Stimulated activated CD4-positive, alpha-beta T cell treated with anti-CD3 and anti-CD28 coated beads, Interleukin-12 subunit alpha, Interleukin-12 subunit beta, amount 100 ng/mL, for 24 hours (primary cell): Measurements from ENCODE around the gene CACHD1.
"Not testable (repeated sequence)": the region's sequence is repeated elsewhere in the genome, so short reads cannot be mapped to it uniquely, and the experiment has no call there.

Experiments
- DNase-seq, 2 experiments: peaks; one replicate each; pipeline ENCODE4 v3.0.0-alpha.2; 2020; ENCODE audit warnings: low read depth in 2 of 2

Gene CACHD1

DNA sequence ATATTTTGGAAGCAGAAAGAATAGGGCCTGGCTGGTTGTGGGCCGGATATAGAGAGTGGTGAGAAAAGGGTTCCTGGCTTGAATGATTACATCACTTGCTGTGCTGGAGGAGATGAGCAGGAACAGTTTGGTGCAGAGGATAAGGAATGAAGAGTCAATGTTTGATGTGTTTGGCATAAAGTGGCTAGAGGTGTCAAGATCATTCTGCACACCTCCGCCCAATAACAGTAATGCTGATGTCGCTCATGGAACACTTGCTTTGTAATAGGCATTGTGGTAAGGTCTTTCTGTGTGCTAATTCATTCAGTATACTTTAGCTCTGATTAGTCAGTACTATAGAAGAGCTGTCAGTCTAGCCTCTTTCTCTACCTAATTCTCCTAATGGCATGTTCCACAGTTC is 226.9 kb downstream of the CACHD1 start:
- no peak for DNase-seq

DNA sequence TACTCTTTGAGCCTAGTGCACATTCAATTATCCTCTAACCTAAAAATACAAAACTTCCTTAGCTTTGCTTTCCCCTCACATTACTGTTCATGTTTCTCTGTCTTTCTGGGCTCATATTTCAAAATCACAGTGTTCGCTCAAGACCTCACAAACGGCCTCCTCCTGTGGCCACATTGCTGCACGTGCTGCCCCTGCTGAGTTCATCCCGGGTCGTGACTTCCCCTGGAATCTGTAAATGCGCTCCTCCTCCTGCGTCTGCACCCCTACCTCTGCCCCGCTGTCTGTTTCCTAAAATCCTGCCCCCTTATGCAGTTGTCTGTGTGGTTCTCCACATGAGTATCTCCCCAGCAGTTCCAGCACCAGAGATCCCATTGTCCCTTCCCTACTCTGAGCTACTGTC is 229.4 kb downstream of the CACHD1 start:
- DNase-seq, result no peak

DNA sequence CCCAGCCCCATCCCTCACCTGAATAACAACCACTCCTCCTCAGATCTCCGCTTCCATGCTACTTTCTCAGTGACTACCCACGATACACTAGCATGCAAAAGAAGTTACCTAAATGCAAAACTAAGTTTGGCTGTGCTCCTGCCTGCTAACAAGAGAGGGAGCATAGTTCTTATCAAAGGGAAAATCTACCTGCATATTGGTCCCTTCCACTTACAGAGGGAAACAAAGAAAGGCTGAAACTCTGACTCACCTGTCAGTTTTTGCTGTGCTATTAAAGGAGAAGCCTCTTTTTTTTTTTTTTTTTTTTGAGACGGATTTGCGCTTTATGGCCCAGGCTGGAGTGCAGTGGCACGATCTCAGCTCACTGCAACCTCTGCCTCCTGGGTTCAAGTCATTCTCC is 231.1 kb downstream of the CACHD1 start:
- no peak for DNase-seq

DNA sequence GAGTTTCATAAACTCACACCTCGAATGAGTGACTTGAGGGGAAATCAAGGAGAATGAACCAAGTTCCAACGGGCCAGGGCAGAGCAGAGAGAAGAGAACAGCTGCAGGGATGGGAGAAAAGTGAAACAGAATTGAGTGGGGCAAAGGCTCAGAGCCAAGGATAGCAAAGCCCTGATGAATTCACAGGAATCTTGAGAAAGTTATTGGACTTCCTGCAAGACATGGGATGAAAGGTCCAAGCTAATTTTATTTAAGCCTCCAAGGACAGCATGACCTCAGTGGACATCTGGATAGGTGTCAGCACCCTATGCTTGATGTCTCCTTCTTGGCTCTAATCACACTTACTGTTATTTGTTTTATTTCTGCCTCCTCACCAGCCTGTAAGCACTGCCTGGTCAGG is 232.0 kb downstream of the CACHD1 start:
- DNase-seq, result no peak

DNA sequence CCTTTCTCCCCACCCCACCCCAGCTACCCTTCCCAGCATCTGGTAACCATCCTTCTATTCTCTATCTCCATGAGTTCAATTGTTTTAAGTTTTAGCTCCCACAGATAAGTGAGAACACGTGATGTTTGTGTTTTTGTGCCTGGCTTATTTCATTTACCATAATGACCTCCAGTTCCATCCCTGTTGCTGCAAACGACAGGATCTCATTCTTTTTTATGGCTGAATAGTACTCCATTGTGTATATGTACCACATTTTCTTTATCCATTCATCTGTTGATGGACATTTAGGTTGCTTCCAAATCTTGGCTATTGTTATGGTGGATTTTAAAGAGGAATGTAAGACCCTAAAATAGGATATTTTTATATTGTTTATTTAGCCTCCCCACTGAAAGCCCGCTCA is 232.7 kb downstream of the CACHD1 start:
- DNase-seq, result not testable (repeated sequence)

DNA sequence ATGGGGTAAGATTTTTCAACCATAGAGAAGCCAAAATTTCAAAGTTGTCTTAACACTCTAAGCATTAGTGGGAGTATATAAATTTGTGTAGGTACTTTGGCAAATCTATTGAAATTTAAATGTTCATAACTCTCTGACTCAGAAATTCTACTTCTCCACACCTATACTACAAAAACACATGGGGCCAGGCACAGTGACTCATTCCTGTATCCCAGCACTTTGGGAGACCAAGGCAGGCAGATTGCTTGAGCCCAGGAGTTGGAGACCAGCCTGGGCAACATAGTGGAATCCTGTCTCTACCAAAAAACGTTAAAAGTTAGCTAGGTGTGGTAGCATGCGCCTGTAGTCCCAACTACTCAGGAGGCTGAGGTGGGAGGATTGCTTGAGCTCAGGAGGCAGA is 233.7 kb downstream of the CACHD1 start:
- no peak for DNase-seq

DNA sequence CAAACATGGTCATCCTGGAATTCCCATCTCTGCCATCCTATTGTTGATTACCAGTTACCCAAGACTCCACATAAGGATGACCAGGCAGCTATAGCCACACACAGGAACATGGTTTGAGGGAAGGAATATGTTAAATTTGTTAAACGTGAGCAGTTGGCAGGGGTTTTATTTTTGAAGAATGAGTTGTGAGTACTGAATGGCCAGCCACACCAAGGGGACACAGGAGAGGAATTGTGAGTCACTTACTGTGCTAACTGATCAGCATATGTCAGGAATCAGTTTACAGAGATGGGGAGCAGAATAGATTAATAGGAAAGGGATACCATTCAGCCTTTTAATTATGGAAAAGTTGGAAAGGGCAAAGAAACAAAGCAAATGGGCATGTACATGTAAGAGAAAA is 235.7 kb downstream of the CACHD1 start:
- no peak for DNase-seq

DNA sequence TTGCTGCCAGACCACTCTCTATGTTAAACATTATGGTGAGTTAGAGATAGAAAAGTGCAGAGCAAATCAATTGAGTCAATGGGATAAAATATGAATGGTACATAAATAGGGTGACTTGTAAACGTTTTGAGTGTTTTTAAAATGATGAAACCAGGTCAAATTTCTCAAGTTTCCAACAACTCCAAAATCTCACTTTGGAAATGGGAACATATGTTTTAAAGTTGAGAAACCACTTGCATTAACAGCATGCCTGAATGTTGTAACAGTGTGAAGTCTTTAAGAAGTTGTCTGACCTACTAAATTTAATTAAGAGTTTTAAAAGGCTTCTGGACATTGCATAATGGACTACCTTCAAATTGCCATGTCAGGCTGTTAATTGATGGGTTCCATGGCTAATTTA is 241.3 kb downstream of the CACHD1 start:
- DNase-seq, result no peak

DNA sequence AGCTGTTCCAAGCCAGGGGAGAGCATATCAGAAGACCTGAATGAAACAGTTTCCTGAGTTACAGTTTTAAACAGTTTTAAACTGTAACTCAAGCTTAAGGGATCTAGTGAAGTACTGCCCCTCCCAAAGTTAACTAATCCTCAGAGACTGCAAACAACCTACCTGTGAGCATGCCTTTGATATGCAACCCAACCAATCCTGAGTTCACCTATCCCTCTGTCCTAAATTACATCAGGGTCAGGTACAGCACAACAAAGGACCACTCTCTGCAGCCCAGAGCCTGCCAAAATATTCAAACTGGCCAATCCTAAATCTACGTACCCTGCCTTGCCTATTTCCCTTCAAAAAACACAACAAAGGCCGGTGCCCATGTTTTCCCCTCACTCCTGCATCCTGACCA is 242.1 kb downstream of the CACHD1 start:
- DNase-seq, result no peak

DNA sequence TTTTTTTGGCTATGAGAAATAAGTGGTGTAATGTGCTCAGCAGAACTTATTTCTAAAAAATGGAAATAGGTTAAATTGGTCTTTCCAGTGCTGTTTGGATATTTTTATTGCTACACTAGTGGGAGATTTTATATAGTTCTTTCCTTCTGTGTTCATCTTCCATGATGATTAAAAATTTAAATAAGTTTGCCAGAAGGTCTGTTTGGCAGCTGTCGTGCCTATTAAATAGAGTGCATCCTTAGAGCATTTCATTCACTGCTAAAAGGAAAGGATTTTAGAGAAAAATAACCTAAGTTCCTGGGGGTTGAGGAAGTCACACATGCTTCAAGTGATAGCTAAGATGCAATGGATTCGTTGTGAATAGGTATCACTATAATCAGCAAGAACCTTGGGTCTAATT is 245.3 kb downstream of the CACHD1 start:
- DNase-seq, result no peak

DNA sequence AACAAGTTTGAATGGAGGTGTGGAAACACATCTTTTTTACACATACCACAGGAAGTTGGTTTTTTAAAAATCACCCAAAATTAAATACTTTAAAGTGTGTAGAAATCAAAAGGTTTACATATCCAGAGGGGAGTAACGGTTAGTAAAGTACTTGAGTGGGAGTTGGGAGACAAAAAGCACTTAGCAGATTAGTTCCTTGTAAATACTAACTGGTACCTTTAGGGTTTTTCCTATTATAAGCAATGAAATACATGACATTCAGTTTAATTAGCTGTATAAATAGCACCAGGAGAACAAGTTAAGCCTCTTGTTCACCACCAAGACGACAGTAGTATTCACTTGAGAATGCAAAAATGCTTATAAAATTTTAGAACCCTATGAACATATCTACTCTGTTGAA is 251.2 kb downstream of the CACHD1 start:
- no peak for DNase-seq

DNA sequence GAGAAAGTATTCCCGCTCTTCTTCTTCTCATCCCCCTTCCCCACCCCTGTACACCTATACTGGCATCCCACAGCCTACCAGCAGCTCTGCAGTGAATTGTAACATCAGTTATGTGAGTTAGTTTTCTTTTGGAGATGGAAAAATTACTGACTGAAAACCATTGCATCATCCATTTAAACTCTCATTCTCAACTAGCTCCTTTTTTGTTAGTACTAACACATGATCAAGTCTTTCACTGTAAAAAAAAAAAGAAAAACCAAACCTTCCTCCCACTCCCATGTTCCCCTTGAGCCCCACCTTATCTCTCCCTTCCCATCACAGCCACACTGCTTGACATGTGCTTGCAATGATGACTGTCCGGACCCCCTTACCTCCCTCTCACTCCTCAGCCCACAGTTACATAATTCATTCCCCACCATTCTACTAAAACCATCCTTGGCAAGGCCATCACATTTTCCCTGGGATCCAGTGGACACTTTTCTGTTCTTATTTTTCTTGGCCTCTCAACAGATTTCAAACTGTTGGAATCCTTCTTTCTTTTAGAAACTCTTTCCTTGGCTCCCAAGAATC is 251.7 kb downstream of the CACHD1 start:
- DNase-seq, result no peak

DNA sequence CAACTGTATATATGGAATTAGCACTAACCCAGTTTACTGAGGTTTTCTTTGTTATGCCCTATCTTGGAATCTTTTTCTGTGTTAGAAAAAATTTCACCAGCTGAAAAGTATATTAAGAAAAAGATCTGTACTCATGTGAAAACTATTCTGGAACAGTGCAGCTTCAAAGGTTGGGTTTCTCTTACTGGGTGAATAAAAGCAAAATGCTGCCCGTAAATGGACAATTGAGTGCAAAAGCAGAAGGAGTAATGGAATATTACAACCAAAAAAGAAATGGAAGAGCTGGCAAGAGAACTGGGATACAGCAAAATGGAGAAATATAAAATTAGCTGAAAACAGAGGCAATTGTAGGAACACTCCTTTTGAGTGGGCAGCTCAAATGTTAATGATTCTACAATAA is 257.9 kb downstream of the CACHD1 start:
- DNase-seq, result no peak

DNA sequence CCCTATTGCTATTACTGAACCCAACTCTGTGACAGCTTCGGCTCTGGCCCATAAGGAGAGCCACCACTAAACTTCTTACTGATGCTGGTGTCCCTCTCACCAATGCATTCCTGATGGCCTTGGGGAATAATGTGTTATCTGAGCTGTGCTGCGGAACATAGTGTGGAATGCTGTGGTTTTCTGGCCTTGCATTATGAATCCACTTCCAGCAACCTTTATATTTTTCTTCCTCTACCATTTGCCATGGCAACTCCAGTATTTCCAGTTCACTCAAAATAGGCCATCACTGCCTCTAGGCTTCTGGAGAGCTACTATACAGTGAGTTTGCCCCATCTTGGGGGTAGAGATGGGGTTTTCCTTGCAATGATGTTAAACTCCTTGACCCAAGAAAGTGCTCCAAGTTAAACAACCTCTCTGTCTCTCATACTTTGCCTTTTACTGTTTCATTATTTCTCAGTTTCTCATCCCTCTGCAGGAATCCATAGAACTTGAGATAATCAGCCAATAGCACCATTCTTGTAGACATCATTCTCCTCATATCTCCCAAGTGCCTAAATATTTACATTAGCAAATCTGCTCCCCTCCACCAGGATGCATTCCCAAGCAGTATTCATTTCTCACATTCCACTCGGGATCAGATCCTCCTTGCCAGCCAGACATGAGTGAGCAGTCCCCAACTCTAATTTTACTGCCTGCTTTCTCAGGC is 263.8 kb downstream of the CACHD1 start:
- no peak for DNase-seq

DNA sequence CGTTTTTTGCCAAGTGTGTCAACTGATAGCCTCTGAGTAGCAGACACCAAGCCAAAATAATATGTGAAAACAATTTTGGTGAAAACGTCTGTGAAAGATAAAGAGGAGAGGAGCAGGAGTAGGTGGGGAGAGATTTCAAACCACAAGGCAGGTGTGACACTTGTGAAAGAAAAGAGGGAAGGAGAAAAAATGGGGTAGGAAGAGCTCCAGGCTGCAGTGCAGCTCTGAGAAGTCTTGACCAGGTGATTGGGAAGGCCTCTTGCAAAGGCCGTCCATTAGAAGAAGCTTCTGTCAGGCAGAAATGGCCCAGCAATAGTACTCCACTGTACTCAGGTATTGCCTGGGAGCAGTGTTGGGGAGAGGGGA is 264.3 kb downstream of the CACHD1 start:
- DNase-seq, result no peak

DNA sequence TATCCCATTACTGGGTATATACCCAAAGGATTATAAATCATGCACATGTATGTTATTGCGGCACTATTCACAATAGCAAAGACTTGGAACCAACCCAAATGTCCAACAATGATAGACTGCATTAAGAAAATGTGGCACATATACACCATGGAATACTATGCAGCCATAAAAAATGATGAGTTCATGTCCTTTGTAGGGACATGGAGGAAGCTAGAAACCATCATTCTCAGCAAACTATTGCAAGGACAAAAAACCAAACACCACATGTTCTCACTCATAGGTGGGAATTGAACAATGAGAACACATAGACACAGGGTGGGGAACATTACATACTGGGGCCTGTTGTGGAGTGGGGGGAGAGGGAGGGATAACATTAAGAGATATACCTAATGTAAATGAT is 270.8 kb downstream of the CACHD1 start:
- not testable (repeated sequence) for DNase-seq
